Esophagus (tissue), 2 donors: ENCODE data around the gene OLFM4. TPM values are rescaled to one million over a fixed set of nuclear protein-coding genes. Genes with fewer than 3 reads are reported as not detected.

Experiments used
- H3K27ac ChIP-seq, 2 donors: one replicate each; pipeline ENCODE4 v1.5.1; 2013; ENCODE audit warnings: low read depth in 2 of 2, mild to moderate bottlenecking in 2 of 2, inconsistent platforms in 1 of 2, low read length in 1 of 2, moderate library complexity in 1 of 2
- H3K27me3 ChIP-seq, 2 donors: one replicate each; pipeline ENCODE4 v1.6.1; 2013; ENCODE audit warnings: low read length in 2 of 2, control low read depth in 1 of 2, mild to moderate bottlenecking in 1 of 2; ENCODE audit not compliant: insufficient read depth in 2 of 2, control insufficient read depth in 1 of 2
- H3K36me3 ChIP-seq, 2 donors: one replicate each; pipeline ENCODE4 v1.6.1; 2013; ENCODE audit warnings: low read length in 1 of 2; ENCODE audit not compliant: control insufficient read depth in 2 of 2, insufficient read depth in 2 of 2
- H3K4me1 ChIP-seq, 2 donors: one replicate each; pipeline ENCODE4 v1.6.1; 2013; ENCODE audit warnings: low read length in 1 of 2; ENCODE audit not compliant: control insufficient read depth in 2 of 2, insufficient read depth in 2 of 2
- H3K4me3 ChIP-seq, 2 donors: one replicate each; pipeline ENCODE4 v1.5.1; 2013; ENCODE audit warnings: low read length in 2 of 2, mild to moderate bottlenecking in 2 of 2, low read depth in 1 of 2, moderate library complexity in 1 of 2
- H3K9me3 ChIP-seq, 2 donors: one replicate each; pipeline ENCODE4 v1.6.1; 2013; ENCODE audit warnings: mild to moderate bottlenecking in 2 of 2, low read depth in 1 of 2, low read length in 1 of 2, moderate library complexity in 1 of 2; ENCODE audit not compliant: control insufficient read depth in 2 of 2, insufficient read depth in 1 of 2
- WGBS, 2 donors: extraction: QIAGEN DNeasy Blood & Tissue Kit; methylation state at CpG; one replicate each; pipeline ENCODE4 v1.1.7; 2013; 5-methylcytosine and 5-hydroxymethylcytosine counted together
- polyA plus RNA-seq, 2 donors: library from polyadenylated mRNA; stranded (reverse); fragments of 200-250 nt; gene quantifications; one replicate each; pipeline ENCODE4 v1.2.3, GENCODE V29; 2013
- donor health status: healthy with polysubstance abuse.
- donor health status: Bipolar disorder and iron deficiency.

OLFM4 gene
- polyA plus RNA-seq, 2 donors = 0.05 to 1.3 TPM

- no peaks in the 10 kb centered on the region for H3K4me1 ChIP-seq
- no peak overlapping the region for H3K27ac ChIP-seq
- 79 to 83% methylated on average over 9 of the region's 9 CpGs for WGBS, 2 donors
Measured at GRCh38 chr13:53060840-53061490, 32.4 kb downstream of the OLFM4 start.

GRCh38 chr13:53064731-53065130 is 36.1 kb downstream of the OLFM4 start:
- Histone ChIP-seq H3K36me3 (no peaks in the 10 kb centered on the region), H3K4me3 (no peak overlapping the region), H3K27ac (no peak overlapping the region), H3K27me3 (no peaks in the 10 kb centered on the region), H3K9me3 (peaks cover 0 to 2% of the 10 kb centered on the region in 2 donors), H3K4me1 (no peaks in the 10 kb centered on the region)
- WGBS, 2 donors = 32 to 55% methylated on average over 4 of the region's 4 CpGs

More at GRCh38 chr13:53060840-53061490, 32.4 kb downstream of the OLFM4 start:
- peaks cover 0 to 2% of the 10 kb centered on the region in 2 donors for H3K9me3 ChIP-seq
- no peaks in the 10 kb centered on the region for H3K27me3 ChIP-seq
- H3K4me3 ChIP-seq = no peak overlapping the region
- H3K36me3 ChIP-seq = no peaks in the 10 kb centered on the region

DNA sequence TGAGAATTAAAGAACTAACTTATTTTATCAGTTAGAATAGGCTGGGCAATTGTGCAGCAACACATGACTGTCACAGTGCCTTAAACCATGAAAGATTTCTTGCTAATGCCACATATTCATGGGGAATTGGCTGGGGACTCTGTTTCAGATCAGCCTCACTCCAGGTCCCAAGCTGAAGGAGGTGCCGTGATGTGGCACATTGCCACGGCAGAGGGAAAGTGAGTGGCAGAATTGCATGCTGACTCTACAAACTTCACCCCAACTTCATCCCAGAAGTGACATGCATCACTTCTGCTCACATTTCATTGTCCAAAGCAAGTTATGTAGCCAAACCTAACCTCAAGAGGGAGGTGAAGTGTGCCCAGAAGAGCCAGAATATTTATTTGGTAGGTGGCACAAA is 37.8 kb downstream of the OLFM4 start:
- H3K27ac ChIP-seq = no peak overlapping the region
- 84 to 86% methylated on average over 2 of the region's 2 CpGs for WGBS, 2 donors
- no peaks in the 10 kb centered on the region for H3K27me3 ChIP-seq
- H3K36me3 ChIP-seq = no peaks in the 10 kb centered on the region
- H3K4me3 ChIP-seq = no peak overlapping the region
- no peaks in the 10 kb centered on the region for H3K4me1 ChIP-seq
- peaks cover 0 to 2% of the 10 kb centered on the region in 2 donors for H3K9me3 ChIP-seq

DNA sequence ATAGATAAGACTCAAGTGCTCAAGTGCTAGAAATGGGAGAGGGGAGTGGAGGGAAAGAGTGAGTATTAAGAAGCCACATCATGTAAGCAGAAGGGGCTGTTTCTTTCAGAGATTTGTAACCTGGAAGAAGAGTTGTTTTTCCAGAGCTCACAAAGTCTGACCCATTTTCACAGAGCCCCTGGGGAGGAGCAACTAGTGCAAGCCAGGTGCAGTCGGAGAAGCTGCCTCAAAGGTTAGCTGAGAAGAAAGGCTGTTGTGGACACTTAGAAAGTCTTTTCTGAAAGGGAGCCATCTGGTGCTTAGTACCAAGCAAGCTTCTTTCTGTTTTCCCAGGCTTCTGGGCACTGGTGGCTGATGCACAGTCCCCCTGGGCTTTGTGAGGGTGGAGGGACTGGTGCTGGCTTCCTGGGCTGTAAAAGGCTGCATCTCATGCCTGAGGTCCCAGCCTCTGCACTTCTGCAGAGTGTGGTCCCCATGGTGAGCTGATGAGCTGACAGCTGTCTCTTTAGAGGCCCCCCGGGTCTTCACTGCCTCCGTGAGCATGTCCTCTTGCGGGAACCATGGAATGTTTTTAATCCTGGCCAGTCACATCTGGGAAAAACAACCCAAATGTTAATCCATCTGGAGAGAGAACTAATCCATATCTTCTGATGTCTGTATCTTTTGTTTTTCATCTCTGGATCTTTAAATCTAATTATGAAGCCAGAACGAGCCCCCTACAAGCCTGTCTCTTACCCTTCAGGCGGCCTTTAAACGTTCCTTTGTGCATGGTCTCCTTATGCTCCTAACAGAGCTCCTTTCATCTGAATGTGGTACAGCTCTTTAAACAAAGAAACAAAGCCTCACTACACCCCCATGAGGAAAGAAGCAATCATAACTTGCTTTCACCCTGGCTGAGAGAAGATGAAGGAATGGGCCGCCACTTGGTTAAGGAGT is 40.2 kb downstream of the OLFM4 start:
- Histone ChIP-seq H3K4me1 (no peaks in the 10 kb centered on the region), H3K27me3 (no peaks in the 10 kb centered on the region), H3K4me3 (no peak overlapping the region), H3K27ac (no peak overlapping the region), H3K36me3 (no peaks in the 10 kb centered on the region), H3K9me3 (peaks cover 0 to 2% of the 10 kb centered on the region in 2 donors)
- 53 to 58% methylated on average over 8 of the region's 8 CpGs for WGBS, 2 donors

DNA sequence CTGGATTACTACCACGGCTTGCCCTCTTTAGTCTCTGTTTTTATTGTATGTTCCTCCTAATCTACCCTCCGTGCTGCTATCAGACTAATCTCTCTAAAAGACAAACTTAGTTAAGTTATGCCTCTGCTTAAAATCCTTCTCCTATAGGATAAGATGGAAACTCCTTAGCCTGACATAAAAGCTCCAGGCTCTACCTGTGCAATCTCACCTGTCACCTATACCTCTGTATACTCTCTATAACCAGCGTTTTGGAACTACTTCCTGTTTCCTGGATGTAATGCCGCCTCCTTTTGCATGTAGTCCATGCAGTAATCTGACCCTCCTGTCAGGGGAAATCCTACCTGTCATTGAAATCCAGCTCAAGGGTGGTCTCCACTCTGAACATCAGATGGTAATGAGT is 41.2 kb downstream of the OLFM4 start:
- Histone ChIP-seq H3K4me3 (no peak overlapping the region), H3K4me1 (no peaks in the 10 kb centered on the region), H3K27me3 (no peaks in the 10 kb centered on the region), H3K36me3 (no peaks in the 10 kb centered on the region), H3K9me3 (no peaks in the 10 kb centered on the region), H3K27ac (no peak overlapping the region)
- 67% methylated on average over 4 of the region's 4 CpGs for WGBS, 2 donors

DNA sequence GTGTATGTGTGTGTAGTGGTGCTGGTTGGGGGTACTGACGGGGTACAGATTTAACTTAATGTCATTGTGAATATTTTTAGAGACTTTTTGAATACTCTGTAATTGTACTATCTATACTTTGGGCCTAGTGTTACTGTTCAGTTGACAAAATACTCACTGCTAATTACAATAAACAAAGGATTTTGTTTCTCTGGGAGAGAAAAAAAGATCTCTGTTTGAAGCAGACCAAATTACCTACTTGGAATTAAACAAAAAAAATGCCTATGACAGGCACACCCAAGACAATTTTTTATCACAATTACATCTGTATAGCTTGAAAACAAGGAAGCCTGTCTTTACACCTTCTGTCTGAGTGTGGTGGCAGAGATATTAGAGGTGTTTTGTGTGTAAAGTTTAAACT is 45.1 kb downstream of the OLFM4 start:
- Histone ChIP-seq H3K9me3 (no peaks in the 10 kb centered on the region), H3K4me1 (no peaks in the 10 kb centered on the region), H3K4me3 (no peak overlapping the region), H3K27me3 (no peaks in the 10 kb centered on the region), H3K36me3 (no peaks in the 10 kb centered on the region), H3K27ac (no peak overlapping the region)
- WGBS, 2 donors = 63 to 87% methylated on average over 1 of the region's 1 CpG

DNA sequence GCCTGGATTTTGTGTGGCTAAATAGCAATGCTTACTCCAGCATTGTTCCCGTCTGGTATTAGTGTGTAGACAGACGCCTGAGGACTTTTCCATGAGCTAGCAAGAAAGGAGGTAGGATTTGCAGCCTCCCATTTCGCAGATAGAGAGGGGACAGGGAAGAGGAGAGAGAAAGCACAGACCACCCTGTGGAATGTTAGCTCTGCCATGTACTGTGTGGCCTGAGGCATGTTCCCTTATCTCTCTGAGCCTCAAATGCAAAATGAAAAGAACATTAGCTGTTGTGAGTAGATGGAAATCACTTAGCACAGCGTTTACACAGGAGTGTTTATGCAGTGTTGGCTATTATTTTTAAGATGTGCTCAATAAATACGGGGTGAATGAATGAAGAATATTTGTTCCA is 45.5 kb downstream of the OLFM4 start:
- Histone ChIP-seq H3K4me3 (no peak overlapping the region), H3K27ac (no peak overlapping the region), H3K36me3 (no peaks in the 10 kb centered on the region), H3K9me3 (no peaks in the 10 kb centered on the region), H3K4me1 (no peaks in the 10 kb centered on the region), H3K27me3 (no peaks in the 10 kb centered on the region)
- 56 to 63% methylated on average over 5 of the region's 5 CpGs for WGBS, 2 donors

GRCh38 chr13:53075356-53076041 is 46.9 kb downstream of the OLFM4 start:
- no peaks in the 10 kb centered on the region for H3K27me3 ChIP-seq
- no peak overlapping the region for H3K27ac ChIP-seq
- no peaks in the 10 kb centered on the region for H3K9me3 ChIP-seq
- 65 to 70% methylated on average over 6 of the region's 6 CpGs for WGBS, 2 donors
- no peaks in the 10 kb centered on the region for H3K4me1 ChIP-seq
- H3K4me3 ChIP-seq = no peak overlapping the region
- H3K36me3 ChIP-seq = no peaks in the 10 kb centered on the region

GRCh38 chr13:53079691-53080090 is 51.1 kb downstream of the OLFM4 start:
- H3K9me3 ChIP-seq = no peaks in the 10 kb centered on the region
- no peak overlapping the region for H3K27ac ChIP-seq
- no peaks in the 10 kb centered on the region for H3K36me3 ChIP-seq
- no peak overlapping the region for H3K4me3 ChIP-seq
- H3K27me3 ChIP-seq = no peaks in the 10 kb centered on the region
- WGBS, 2 donors = 71 to 73% methylated on average over 8 of the region's 8 CpGs
- H3K4me1 ChIP-seq = no peaks in the 10 kb centered on the region
